Suprapubic skin (tissue), 4 donors: ENCODE measurements around the gene IFT20. TPM values are rescaled to one million over a fixed set of nuclear protein-coding genes. Genes with fewer than 3 reads are reported as not detected.

Experiments
- DNase-seq, 2 donors: peaks; one replicate each; pipeline ENCODE4 v3.0.0-alpha.2; 2019; ENCODE audit warnings: low spot score in 2 of 2
- H3K27ac ChIP-seq: fragments of 200-600 bp; sonication (generic); one replicate; pipeline ENCODE4 v1.5.1; 2019
- H3K27me3 ChIP-seq: fragments of 200-600 bp; sonication (generic); one replicate; pipeline ENCODE4 v1.5.1; 2019
- H3K36me3 ChIP-seq: fragments of 200-600 bp; sonication (generic); one replicate; pipeline ENCODE4 v1.5.1; 2019
- H3K4me1 ChIP-seq: fragments of 200-600 bp; sonication (generic); one replicate; pipeline ENCODE4 v1.5.1; 2019
- H3K4me3 ChIP-seq: fragments of 200-600 bp; sonication (generic); one replicate; pipeline ENCODE4 v1.5.1; 2019; ENCODE audit warnings: mild to moderate bottlenecking
- H3K9me3 ChIP-seq: fragments of 200-600 bp; sonication (generic); one replicate; pipeline ENCODE4 v1.5.1; 2019
- EP300 ChIP-seq: sonication (generic); formaldehyde crosslinking; IDR thresholded peaks from one replicate; pipeline ENCODE4 v1.6.1; 2017; ENCODE audit warnings: antibody characterized with exemption
- POLR2A ChIP-seq, 2 donors: fragments of 450-650 bp; IDR thresholded peaks; one replicate each; pipeline ENCODE4 v1.6.1; 2017; ENCODE audit warnings: antibody characterized with exemption in 2 of 2, mild to moderate bottlenecking in 2 of 2, moderate library complexity in 2 of 2
- POLR2AphosphoS5 ChIP-seq, 3 donors: sonication (generic); formaldehyde crosslinking; IDR thresholded peaks; one replicate each; pipeline ENCODE4 v1.6.1; 2017; ENCODE audit warnings: antibody characterized with exemption in 3 of 3
- WGBS: methylation state at CpG from one replicate; pipeline ENCODE4 v1.1.5; 2018; 5-methylcytosine and 5-hydroxymethylcytosine counted together
- total RNA-seq, 4 donors: library from RNA; depleted of rRNA; stranded (reverse); fragments of >200 nt; gene quantifications; one replicate each; pipeline ENCODE4 v1.1.0, GENCODE V29; 2016
- TF ChIP-seq, protein P1 (sequence below), 2 donors: fragments of 200-600 bp in 1 of 2; fragments of 450-650 bp in 1 of 2; sonication (generic) in 1 of 2; IDR thresholded peaks; one replicate each; pipeline ENCODE4 v1.5.1; 2016 to 2019; ENCODE audit warnings: antibody characterized with exemption in 2 of 2, mild to moderate bottlenecking in 1 of 2, moderate library complexity in 1 of 2

IFT20 gene
- total RNA-seq, 4 donors from 2014 or later, result 31.5 to 52.1 (median 32.9) TPM

GRCh38 chr17:28291780-28292330 is 43.4 kb downstream of the IFT20 start:
- Histone ChIP-seq H3K36me3 (no peaks in the 10 kb centered on the region), H3K9me3 (no peaks in the 10 kb centered on the region), H3K27me3 (no peaks in the 10 kb centered on the region), H3K27ac (no peak overlapping the region), H3K4me1 (no peaks in the 10 kb centered on the region), H3K4me3 (no peak overlapping the region)
- DNase-seq, result no peak
- WGBS, result 70% methylated on average over 1 of the region's 1 CpG
- TF ChIP-seq EP300 (no peak), POLR2A (IDR thresholded peaks at IDR 0.05) (no peak), POLR2AphosphoS5 (IDR thresholded peaks at IDR 0.05) (no peak)
- TF ChIP-seq, protein P1, sequence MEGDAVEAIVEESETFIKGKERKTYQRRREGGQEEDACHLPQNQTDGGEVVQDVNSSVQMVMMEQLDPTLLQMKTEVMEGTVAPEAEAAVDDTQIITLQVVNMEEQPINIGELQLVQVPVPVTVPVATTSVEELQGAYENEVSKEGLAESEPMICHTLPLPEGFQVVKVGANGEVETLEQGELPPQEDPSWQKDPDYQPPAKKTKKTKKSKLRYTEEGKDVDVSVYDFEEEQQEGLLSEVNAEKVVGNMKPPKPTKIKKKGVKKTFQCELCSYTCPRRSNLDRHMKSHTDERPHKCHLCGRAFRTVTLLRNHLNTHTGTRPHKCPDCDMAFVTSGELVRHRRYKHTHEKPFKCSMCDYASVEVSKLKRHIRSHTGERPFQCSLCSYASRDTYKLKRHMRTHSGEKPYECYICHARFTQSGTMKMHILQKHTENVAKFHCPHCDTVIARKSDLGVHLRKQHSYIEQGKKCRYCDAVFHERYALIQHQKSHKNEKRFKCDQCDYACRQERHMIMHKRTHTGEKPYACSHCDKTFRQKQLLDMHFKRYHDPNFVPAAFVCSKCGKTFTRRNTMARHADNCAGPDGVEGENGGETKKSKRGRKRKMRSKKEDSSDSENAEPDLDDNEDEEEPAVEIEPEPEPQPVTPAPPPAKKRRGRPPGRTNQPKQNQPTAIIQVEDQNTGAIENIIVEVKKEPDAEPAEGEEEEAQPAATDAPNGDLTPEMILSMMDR (IDR thresholded peaks at IDR 0.05), result no peak

GRCh38 chr17:28290703-28291102 is 44.6 kb downstream of the IFT20 start:
- no peaks in the 10 kb centered on the region for H3K4me1 ChIP-seq
- no peak for DNase-seq
- H3K27me3 ChIP-seq, result no peaks in the 10 kb centered on the region
- WGBS, result 77% methylated on average over 2 of the region's 2 CpGs
- no peak overlapping the region for H3K27ac ChIP-seq
- no peak overlapping the region for H3K4me3 ChIP-seq
- H3K9me3 ChIP-seq, result no peaks in the 10 kb centered on the region
- no peaks in the 10 kb centered on the region for H3K36me3 ChIP-seq
- TF ChIP-seq POLR2AphosphoS5 (IDR thresholded peaks at IDR 0.05), result no peak
- no peak for TF ChIP-seq EP300
- TF ChIP-seq, protein P1 (IDR thresholded peaks at IDR 0.05), result no peak
- TF ChIP-seq POLR2A (IDR thresholded peaks at IDR 0.05), result no peak

DNA sequence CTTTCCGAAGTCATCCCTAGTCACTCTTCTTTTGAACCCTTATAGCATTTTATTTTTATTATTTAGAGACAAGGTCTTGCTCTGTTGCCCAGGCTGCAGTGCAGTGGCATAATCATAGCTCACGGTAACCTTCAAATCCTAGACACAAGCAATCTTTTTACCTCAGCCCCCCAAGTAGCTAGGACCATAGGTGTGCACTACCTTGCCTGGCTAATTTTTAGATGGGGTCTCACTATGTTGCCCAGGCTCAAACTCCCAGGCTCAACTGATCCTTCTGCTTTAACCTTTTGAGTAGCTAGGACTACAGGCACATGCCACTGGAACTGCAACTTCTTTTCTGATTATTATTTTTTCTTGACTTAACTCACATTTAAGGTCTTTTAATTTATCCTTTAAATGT is 49.3 kb downstream of the IFT20 start:
- TF ChIP-seq POLR2AphosphoS5 (IDR thresholded peaks at IDR 0.05), result no peak
- TF ChIP-seq, protein P1 (IDR thresholded peaks at IDR 0.05), result no peak
- TF ChIP-seq EP300, result no peak
- no peak for TF ChIP-seq POLR2A (IDR thresholded peaks at IDR 0.05)
- Histone ChIP-seq H3K36me3 (no peaks in the 10 kb centered on the region), H3K4me1 (peaks cover 4% of the 10 kb centered on the region), H3K27ac (no peak overlapping the region), H3K4me3 (no peak overlapping the region), H3K9me3 (no peaks in the 10 kb centered on the region), H3K27me3 (no peaks in the 10 kb centered on the region)
- no peak for DNase-seq
- WGBS, result 96% methylated on average over 2 of the region's 2 CpGs

DNA sequence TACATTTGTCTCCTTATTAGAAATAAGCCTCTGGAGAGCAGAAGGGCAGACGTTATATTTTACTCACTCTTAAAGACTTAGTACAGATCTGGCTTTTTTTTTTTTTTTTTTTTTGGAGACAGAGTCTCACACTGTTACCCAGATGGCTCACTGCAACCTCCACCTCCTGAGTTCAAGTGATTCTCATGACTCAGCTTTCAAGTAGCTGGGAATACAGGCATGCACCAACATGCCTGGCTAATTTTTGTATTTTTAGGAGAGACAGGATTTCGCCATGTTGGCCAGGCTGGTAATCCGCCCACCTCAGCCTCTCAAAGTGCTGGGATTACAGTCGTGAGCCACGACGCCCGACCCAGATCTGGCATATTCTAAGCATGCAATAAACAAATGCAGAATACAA is 52.7 kb downstream of the IFT20 start:
- TF ChIP-seq, protein P1 (IDR thresholded peaks at IDR 0.05), result no peak
- TF ChIP-seq POLR2A (IDR thresholded peaks at IDR 0.05), result no peak
- TF ChIP-seq EP300, result no peak
- no peak for TF ChIP-seq POLR2AphosphoS5 (IDR thresholded peaks at IDR 0.05)
- H3K4me3 ChIP-seq, result no peak overlapping the region
- DNase-seq, result no peak
- H3K27ac ChIP-seq, result no peak overlapping the region
- peaks cover 8% of the 10 kb centered on the region for H3K4me1 ChIP-seq
- no peaks in the 10 kb centered on the region for H3K36me3 ChIP-seq
- no peaks in the 10 kb centered on the region for H3K27me3 ChIP-seq
- 30% methylated on average over 7 of the region's 7 CpGs for WGBS
- no peaks in the 10 kb centered on the region for H3K9me3 ChIP-seq

DNA sequence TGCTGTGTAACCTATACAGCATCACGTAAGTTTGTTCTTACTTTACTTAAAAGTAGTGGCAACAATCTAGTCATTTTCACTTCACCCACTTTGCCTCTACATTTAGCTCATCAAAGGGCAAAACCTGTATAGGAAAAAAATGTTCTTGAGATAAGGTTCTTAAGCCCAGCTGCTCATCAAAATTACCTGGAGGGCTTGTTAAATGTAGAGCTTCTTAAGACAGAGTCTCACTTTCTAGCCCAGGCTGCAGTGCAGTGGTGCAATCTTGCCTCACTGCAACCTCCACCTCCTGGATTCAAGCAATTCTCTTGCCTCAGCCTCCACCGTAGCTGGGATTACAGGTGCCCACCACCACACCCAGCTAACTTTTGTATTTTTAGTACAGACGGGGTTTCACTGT is 54.4 kb downstream of the IFT20 start:
- no peak overlapping the region for H3K27ac ChIP-seq
- 86% methylated on average over 3 of the region's 3 CpGs for WGBS
- no peak for TF ChIP-seq EP300
- H3K36me3 ChIP-seq, result no peaks in the 10 kb centered on the region
- no peak overlapping the region for H3K4me3 ChIP-seq
- H3K4me1 ChIP-seq, result peaks cover 8% of the 10 kb centered on the region
- no peaks in the 10 kb centered on the region for H3K9me3 ChIP-seq
- no peak for DNase-seq
- H3K27me3 ChIP-seq, result no peaks in the 10 kb centered on the region

DNA sequence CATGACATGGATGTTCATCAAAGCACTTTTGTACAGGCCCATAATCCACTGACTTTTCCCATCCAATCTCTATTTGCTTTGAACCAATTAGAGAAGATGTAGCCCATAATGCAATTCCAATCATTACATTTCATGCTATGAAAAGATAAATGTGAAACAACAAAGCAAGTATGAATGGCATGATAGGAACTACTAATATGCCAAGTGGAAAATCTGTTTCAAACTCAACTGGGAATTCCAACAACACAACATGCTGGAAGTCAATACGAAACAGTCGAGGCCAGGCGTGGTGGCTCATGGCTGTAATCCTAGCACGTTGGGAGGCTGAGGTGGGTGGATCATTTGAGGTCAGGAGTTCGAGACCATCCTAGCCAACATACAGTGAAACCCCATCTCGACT is 55.9 kb downstream of the IFT20 start:
- no peak for TF ChIP-seq POLR2A (IDR thresholded peaks at IDR 0.05)
- TF ChIP-seq POLR2AphosphoS5 (IDR thresholded peaks at IDR 0.05), result no peak
- 86% methylated on average over 6 of the region's 6 CpGs for WGBS

More for the DNA sequence above, 55.9 kb downstream of the IFT20 start:
- no peak for DNase-seq
- H3K4me3 ChIP-seq, result no peak overlapping the region
- H3K27ac ChIP-seq, result no peak overlapping the region
- no peaks in the 10 kb centered on the region for H3K36me3 ChIP-seq
- no peaks in the 10 kb centered on the region for H3K9me3 ChIP-seq
- no peaks in the 10 kb centered on the region for H3K27me3 ChIP-seq
- peaks cover 8% of the 10 kb centered on the region for H3K4me1 ChIP-seq

Other genes with a start within 250 kb of the IFT20 start
- gene TMEM97, start 16.3 kb downstream of the IFT20 start, total RNA-seq, result 10 to 100 TPM; 15.4 to 28.2 (median 20.9) TPM
- 10 to 100 TPM; 51.5 to 81.3 (median 66.4) TPM for gene TNFAIP1, start 289 bp upstream of the IFT20 start, total RNA-seq
- gene POLDIP2, start 22.1 kb upstream of the IFT20 start, total RNA-seq, result 100 to 1,000 TPM in 1 of 4 donors, 10 to 100 TPM in 3; 52.9 to 103 (median 86.0) TPM
- not detected for gene SEBOX, start 29.7 kb upstream of the IFT20 start, total RNA-seq
- 1 to 10 TPM in 1 of 4 donors, under 1 TPM in 2, not detected in 1; 0.42 to 4.2 (median 0.42) TPM for gene VTN, start 34.8 kb upstream of the IFT20 start, total RNA-seq
- 10 to 100 TPM in 2 of 4 donors, 1 to 10 TPM in 2; 4.0 to 17.7 (median 11.6) TPM for gene SARM1, start 36.2 kb upstream of the IFT20 start, total RNA-seq
- gene SLC46A1, start 70.7 kb upstream of the IFT20 start, total RNA-seq, result 1 to 10 TPM; 2.1 to 8.5 (median 3.5) TPM
- 10 to 100 TPM in 3 of 4 donors, 1 to 10 TPM in 1; 9.7 to 22.0 (median 14.8) TPM for gene SLC13A2, start 138.2 kb upstream of the IFT20 start, total RNA-seq
- gene FOXN1, start 170.9 kb upstream of the IFT20 start, total RNA-seq, result 10 to 100 TPM; 37.4 to 48.3 (median 38.3) TPM
- gene UNC119, start 217.2 kb upstream of the IFT20 start, total RNA-seq, result 10 to 100 TPM; 29.0 to 36.2 (median 32.6) TPM
- gene PIGS, start 236.1 kb upstream of the IFT20 start, total RNA-seq, result 10 to 100 TPM; 38.1 to 76.4 (median 59.2) TPM
- gene ALDOC, start 241.4 kb upstream of the IFT20 start, total RNA-seq, result 100 to 1,000 TPM in 1 of 4 donors, 10 to 100 TPM in 3; 33.0 to 103 (median 62.6) TPM